Muscle of back (tissue), 11 donors: ENCODE data around the gene YWHAE. TPM values are rescaled to one million over a fixed set of nuclear protein-coding genes. Genes with fewer than 3 reads are reported as not detected.

Source experiments
- DNase-seq, 3 donors: peaks; one replicate each; pipeline versions ENCODE4 v3.0.0 to v3.0.0-alpha.2; 2013
- polyA plus RNA-seq, 10 donors: library from polyadenylated mRNA; unstranded; fragments of 120-200 nt; gene quantifications; one replicate each; pipeline ENCODE4 v1.2.1, GENCODE V29; 2013; ENCODE audit not compliant: insufficient read length in 10 of 10

YWHAE gene
- polyA plus RNA-seq, 10 donors = 665 to 848 (median 762) TPM

GRCh38 chr17:1299552-1300370 is 100.3 kb downstream of the YWHAE start:
- DNase-seq = no peak

- peak in 1 of 3 donors; percentile 39 for DNase-seq
Measured at GRCh38 chr17:1298606-1299005, 101.4 kb downstream of the YWHAE start.

Other genes with a start within 250 kb of the YWHAE start
- gene ABR, start 220.2 kb downstream of the YWHAE start, polyA plus RNA-seq = 10 to 100 TPM; 28.5 to 42.7 (median 34.2) TPM
- not detected for gene BHLHA9, start 129.8 kb downstream of the YWHAE start, polyA plus RNA-seq
- under 1 TPM in 3 of 10 donors, not detected in 7; 0.09 to 0.44 (median 0.22) TPM for gene TRARG1, start 120.6 kb downstream of the YWHAE start, polyA plus RNA-seq
- gene CRK, start 56.0 kb upstream of the YWHAE start, polyA plus RNA-seq = 10 to 100 TPM; 33.0 to 50.1 (median 43.0) TPM
- 10 to 100 TPM; 73.4 to 88.1 (median 81.8) TPM for gene MYO1C, start 92.5 kb upstream of the YWHAE start, polyA plus RNA-seq
- 10 to 100 TPM; 16.1 to 27.7 (median 25.1) TPM for gene INPP5K, start 116.4 kb upstream of the YWHAE start, polyA plus RNA-seq
- gene PITPNA, start 162.6 kb upstream of the YWHAE start, polyA plus RNA-seq = 10 to 100 TPM; 23.2 to 35.8 (median 28.1) TPM
- 1 to 10 TPM; 2.9 to 6.3 (median 3.6) TPM for gene SLC43A2, start 228.6 kb upstream of the YWHAE start, polyA plus RNA-seq
- 1 to 10 TPM; 5.3 to 9.8 (median 7.0) TPM for gene SCARF1, start 245.5 kb upstream of the YWHAE start, polyA plus RNA-seq
- gene RILP, start 249.6 kb upstream of the YWHAE start, polyA plus RNA-seq = 1 to 10 TPM; 2.9 to 5.6 (median 3.7) TPM